PFSK-1 (cell line): ENCODE measurements around the gene UBE2J2.

Source experiments
- FOXP2 ChIP-seq: optimal IDR thresholded peaks from 2 replicates; pipeline ENCODE3; 2011; ENCODE audit warnings: borderline replicate concordance, control low read depth, inconsistent platforms; ENCODE audit not compliant: insufficient read depth; ENCODE audit errors: extremely low read length, extremely low read depth
- POLR2AphosphoS5 ChIP-seq: IDR thresholded peaks from 2 replicates; pipeline ENCODE4 v1.6.1; 2012; ENCODE audit warnings: low read depth, mild to moderate bottlenecking, control low read depth, low read length, moderate library complexity
- SIN3A ChIP-seq: IDR thresholded peaks from 2 replicates; pipeline ENCODE4 v1.6.1; 2012; ENCODE audit warnings: mild to moderate bottlenecking, low read length, moderate library complexity, borderline replicate concordance; ENCODE audit not compliant: insufficient read depth
- TAF1 ChIP-seq: IDR thresholded peaks from 2 replicates; pipeline ENCODE4 v1.6.1; 2012; ENCODE audit warnings: low read length, control low read depth, borderline replicate concordance; ENCODE audit not compliant: insufficient read depth
- TF ChIP-seq, protein P1 (sequence below), 2 experiments: IDR thresholded peaks; 2 replicates each; pipeline versions ENCODE4 v1.6.1 to v1.8.0; 2011 to 2012; ENCODE audit warnings: low read depth in 2 of 2, low read length in 2 of 2, control low read depth in 1 of 2, inconsistent platforms in 1 of 2, mild to moderate bottlenecking in 1 of 2, moderate library complexity in 1 of 2; ENCODE audit not compliant: insufficient read depth in 1 of 2

The UBE2J2 gene

DNA sequence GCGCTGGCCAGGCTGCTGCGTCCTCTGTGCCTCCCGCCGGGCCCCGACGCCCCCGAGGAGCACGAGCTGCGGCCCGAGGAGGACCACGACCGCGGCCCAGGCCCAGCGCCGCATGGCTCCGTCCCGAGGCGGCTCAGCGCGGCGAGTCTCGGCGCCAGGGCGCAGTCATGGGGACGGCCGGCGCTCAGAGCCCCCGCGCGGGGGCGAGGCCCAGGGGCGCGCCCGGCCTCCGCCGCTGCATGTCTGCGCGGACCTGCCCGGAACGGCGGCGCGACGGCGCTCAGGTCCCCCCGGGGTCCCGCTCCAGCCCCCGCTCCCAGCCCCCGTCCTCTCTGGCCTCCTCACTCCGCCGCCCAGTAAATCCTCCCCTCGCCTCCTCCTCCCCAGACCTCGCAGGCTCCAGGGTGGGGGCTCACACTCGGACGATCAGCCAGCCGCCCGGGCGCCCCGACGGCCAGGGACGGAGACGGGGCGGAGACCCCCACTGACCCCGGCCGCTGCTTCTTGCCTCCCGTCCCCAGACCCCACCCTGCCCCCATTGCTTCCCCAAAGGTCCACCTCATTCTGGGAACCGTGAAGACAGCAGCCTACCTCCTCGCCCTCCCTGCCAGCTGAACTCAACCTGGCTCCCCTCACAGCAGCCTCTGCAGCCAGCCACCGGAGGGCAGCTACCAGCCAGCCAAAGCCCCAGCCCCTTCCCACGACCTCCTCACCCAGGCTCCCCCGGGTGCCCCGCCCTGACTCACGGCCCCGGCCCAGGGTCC, 26.9 kb downstream of the UBE2J2 start, which contains the start of gene C1QTNF12:
Gene C1QTNF12, minus strand, starts transcription at position 146 of the 764 bp plus-strand sequence. Its CDS starts 32 bp downstream, at position 114.
- TF ChIP-seq POLR2AphosphoS5 (no peak), SIN3A (no peak), TAF1 (no peak), FOXP2 (no peak)
- TF ChIP-seq, protein P1, sequence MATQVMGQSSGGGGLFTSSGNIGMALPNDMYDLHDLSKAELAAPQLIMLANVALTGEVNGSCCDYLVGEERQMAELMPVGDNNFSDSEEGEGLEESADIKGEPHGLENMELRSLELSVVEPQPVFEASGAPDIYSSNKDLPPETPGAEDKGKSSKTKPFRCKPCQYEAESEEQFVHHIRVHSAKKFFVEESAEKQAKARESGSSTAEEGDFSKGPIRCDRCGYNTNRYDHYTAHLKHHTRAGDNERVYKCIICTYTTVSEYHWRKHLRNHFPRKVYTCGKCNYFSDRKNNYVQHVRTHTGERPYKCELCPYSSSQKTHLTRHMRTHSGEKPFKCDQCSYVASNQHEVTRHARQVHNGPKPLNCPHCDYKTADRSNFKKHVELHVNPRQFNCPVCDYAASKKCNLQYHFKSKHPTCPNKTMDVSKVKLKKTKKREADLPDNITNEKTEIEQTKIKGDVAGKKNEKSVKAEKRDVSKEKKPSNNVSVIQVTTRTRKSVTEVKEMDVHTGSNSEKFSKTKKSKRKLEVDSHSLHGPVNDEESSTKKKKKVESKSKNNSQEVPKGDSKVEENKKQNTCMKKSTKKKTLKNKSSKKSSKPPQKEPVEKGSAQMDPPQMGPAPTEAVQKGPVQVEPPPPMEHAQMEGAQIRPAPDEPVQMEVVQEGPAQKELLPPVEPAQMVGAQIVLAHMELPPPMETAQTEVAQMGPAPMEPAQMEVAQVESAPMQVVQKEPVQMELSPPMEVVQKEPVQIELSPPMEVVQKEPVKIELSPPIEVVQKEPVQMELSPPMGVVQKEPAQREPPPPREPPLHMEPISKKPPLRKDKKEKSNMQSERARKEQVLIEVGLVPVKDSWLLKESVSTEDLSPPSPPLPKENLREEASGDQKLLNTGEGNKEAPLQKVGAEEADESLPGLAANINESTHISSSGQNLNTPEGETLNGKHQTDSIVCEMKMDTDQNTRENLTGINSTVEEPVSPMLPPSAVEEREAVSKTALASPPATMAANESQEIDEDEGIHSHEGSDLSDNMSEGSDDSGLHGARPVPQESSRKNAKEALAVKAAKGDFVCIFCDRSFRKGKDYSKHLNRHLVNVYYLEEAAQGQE (IDR thresholded peaks at IDR 0.05; ENCODE audit: insufficient read depth in 1 of 2, low read depth in 2 of 2, low read length in 2 of 2), result no peak

DNA sequence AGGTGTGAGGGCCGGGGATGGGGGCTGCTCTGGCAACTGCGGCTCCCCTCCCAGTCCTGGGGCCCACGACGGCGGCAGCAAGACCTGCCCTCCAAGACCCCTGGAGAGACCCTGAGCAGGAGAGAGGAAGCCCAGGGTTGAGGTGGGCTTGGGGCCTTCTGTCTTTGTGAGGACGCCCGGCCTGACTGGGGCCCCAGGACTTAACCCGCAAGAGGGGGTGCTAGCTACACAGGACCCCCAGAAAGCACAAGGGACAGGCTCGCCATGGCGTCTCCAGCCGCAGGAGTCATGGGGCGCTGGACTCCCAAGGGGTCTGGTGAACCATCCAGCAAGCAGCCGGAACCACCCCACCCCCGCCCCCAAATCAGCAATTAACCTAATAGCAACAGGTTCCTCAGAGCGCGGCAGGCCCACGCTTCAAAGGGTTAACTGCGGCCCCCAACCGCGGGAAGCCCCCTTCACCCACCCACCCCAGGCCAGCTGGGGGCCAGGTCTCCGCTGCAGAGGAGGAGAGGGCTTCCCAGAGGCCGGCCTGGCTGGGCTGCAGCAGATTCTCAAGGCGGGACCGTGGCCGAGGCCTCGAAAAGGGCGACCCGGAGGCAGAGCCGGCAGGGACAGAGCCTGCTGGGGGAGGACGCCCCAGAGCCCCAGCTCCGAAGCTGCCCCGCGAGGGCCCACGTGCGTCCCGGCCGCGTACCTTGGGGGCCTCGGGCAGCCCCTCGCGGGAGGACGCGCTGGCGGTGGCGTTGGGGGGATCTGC, 27.7 kb downstream of the UBE2J2 start:
- TF ChIP-seq, protein P1 (IDR thresholded peaks at IDR 0.05; ENCODE audit: insufficient read depth in 1 of 2, low read depth in 2 of 2, low read length in 2 of 2), result no peak
- TF ChIP-seq TAF1, result no peak
- TF ChIP-seq SIN3A, result no peak
- TF ChIP-seq POLR2AphosphoS5, result no peak
- TF ChIP-seq FOXP2, result no peak

DNA sequence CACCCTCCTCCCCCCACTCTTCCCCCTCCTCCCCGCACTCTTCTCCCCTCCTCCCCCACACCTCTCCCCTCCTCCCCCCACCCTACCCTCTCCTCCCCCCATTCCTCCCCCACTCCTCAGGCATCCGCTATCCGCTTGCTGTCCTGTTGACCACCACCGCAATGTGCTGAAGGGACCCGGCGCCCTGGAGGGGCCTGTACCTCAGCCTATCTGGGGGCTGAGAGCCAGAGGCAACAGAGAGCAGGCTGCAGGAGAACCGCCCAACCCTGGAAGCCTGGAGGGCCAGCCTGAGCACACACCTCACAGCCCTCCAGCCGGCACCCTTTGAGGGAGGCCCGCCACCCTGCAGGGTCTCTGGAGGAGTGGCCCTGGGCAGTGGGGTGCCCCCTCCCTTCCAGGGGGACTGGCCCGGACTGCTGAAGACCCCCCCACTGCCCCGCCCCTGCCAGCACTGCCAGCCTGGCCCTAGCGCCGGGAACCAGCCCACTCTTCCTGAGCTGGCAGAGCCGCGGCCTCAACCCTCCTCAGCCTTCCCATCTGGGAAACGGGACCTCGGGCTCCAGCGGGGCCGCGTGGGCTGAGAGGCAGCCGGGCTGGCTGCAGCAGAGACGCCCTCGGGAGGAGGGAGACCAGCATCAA, 28.4 kb downstream of the UBE2J2 start:
- TF ChIP-seq POLR2AphosphoS5 (no peak), TAF1 (no peak), SIN3A (no peak), FOXP2 (no peak)
- TF ChIP-seq, protein P1 (IDR thresholded peaks at IDR 0.05; ENCODE audit: insufficient read depth in 1 of 2, low read depth in 2 of 2, low read length in 2 of 2), result no peak

DNA sequence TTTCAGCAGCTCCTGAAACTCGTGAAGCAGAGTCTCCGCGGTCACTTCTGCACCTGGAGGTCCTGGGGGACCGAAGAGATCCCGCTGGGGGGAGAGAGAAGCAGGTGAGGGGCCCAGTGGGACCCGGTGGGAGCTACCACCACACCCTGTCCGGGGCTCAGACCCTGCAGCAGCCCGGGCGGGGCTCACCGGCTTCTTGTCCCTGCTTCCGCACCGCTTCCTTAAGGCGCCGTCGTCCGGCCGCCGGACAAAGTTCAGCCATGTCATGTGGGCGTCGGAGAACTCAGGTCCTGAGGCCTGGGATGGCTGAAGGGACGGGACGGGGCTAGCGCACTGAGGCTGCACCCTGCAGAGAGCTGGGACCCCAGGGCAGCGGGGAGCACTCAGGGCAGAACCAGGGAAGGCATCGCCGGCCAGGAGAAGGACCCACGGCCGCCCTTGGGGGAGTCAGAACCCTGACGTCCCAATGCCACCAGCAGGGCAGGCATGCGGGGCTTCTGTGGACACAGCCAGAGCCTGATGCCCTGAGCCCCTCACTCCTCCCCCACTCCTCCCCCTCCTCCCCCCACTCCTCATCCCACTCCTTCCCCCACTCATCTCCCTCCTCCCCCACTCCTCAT, 29.4 kb downstream of the UBE2J2 start:
- no peak for TF ChIP-seq TAF1
- TF ChIP-seq SIN3A, result no peak
- TF ChIP-seq, protein P1 (IDR thresholded peaks at IDR 0.05; ENCODE audit: insufficient read depth in 1 of 2, low read depth in 2 of 2, low read length in 2 of 2), result no peak
- TF ChIP-seq FOXP2, result no peak
- no peak for TF ChIP-seq POLR2AphosphoS5
